Measurements from ENCODE around the gene SYNE1. TPM values are rescaled to one million over a fixed set of nuclear protein-coding genes. Genes with fewer than 3 reads are reported as not detected.
"Not testable (repeated sequence)": the region's sequence is repeated elsewhere in the genome, so short reads cannot be mapped to it uniquely, and the experiment has no call there.

The SYNE1 gene
- polyA plus RNA-seq, 5 donors: 62.3 to 107 (median 90.2) TPM

DNA sequence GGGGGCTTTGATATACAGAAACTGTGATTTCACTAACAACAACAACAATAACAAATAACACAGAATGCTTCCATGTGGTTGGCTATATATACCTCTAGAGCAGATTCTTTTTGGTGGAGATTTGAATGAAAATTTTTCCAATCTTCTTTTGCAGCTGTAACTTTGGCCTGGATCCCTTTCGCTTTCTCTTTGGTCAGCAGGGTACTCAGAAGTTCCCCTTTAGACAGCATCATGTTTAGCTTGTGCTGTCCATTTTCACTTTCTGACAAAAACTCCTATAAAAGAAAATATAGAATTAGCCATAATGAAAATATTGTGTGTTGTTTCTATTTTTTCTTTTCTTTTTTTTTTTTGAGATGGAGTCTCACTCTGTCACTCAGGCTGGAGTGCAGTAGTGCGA, 264.2 kb downstream of the SYNE1 start:
- DNase-seq: no peak

DNA sequence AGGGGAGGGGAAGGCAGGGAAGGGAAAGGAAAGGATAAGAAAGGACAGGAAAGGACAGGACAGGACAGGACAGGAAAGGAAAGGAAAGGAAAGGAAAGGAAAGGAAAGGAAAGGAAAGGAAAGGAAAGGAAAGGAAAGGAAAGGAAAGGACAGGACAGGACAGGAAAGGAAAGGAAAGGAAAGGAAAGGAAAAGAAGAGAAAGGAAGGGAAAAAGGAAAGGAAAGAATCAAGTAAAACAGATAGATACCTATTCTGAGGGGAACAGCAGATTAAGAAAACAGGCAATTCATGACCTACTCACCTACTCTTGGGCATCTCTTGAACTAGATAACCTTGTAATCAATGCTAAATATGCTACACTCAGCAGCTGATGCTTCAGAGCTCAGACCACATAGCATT, 265.4 kb downstream of the SYNE1 start:
- no peak for DNase-seq

DNA sequence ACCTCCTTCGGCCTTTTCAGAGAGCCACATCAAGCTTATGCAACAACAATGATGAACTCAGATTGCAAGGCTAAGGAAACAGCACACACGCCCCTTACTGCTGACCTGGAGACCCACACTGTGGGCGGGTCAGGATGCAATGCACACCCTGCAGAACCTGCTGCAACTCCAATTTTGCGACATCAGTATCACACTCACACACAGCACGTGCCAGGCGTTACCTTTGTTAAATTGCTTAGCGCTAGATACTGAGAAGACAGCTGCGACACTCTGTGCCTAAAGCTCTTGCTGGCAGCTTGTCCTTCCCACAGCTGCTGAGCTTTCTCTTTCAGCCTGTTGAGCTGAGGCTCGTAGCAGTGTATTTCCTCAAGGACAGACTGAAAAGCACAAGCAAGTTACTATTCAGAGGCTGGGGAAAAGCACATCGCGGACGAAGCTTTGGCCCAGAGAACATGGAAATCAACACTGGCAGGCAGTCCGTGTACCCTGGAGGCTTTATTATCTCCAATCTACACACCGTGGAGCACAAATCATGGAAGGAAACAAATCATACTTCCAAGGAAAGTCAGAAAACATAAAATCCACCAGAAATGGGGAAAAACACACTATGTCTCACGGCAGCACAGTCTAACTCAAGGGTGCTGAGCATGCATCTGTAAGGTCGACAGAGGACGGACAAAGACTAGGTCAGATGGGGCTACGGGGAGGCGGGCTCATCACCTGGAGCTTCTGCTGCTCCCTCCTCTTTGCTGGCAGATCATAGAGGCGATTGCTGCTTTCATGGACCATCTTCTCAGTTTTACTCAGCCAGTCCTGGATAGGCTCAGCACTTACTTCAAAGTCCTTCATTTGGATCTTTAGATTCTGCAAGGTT, 268.2 kb downstream of the SYNE1 start:
- DNase-seq: peak; percentile 83 to 85

DNA sequence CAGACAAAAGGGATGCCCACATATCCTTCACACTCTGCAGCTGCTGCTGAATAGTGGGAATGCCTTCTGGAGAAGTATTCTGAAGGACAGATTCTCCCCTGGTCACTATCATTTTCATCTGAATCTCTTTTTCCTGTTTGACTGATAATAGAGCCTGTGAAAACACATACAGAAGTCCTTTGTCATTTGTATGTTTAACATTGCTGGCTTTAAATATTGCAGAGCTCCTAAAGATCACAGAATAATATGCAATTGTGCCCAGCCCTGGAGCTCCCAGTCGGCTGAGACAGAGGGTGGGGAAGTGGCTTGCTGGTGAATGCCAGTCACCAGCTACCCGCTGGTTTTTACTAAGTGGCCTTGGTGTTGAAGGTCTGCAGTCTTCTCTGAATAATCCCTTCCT, 272.3 kb downstream of the SYNE1 start:
- DNase-seq: no peak

DNA sequence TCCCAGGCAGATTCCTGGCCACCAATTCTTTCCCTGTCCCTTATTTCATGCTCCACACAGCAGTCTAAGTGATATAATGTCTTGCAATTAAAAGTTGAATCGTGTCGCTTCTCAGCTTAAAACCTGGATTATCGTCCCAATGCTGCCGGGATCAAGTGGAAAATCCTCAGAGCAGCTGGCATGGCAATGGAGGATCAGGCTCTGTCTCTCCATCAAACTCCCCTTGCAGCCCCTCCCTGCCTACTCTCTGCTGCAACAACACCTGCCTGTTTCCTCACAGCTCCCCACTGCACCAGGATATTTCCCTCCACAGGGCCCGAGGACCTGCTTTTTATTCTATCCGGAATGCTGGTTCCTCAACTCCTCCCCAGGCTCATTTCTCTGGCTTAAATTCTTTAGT, 277.1 kb downstream of the SYNE1 start:
- no peak for DNase-seq

DNA sequence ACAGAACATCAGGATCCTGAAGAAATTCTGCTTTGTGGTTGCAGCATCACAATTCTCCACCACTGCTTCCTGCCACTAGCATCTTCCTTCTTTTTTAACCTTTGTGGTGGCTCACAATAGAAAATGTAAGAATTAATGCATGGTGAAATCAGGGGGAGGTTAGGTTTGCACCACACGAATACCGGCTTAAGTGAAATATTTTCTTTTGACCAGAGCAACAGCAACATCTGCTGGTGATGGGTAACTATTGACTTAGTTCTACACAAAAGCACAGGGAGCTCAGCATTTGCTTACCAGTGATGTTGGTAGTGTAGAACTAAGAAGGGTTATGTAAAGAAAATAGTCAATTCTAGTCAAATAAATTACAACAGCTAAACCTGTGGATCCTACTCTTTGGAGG, 280.5 kb downstream of the SYNE1 start:
- no peak for DNase-seq

DNA sequence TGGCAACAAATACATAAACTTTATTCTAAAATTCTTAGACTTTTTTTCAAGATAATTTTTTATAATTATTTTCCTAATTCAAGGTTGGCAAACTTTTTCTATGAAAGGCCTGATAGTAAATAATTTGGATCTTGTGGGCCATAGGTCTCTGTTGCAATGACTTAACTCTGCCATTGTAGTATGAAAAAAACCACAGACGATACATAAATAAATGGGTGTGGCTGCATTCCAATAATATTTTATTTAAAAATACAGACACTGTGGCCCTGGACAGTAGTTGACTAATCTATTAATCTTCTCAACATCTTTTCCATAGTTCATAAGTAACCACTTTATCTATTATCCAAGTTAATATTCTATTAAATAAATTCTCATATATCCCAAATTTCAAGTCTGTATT, 281.1 kb downstream of the SYNE1 start:
- no peak for DNase-seq

DNA sequence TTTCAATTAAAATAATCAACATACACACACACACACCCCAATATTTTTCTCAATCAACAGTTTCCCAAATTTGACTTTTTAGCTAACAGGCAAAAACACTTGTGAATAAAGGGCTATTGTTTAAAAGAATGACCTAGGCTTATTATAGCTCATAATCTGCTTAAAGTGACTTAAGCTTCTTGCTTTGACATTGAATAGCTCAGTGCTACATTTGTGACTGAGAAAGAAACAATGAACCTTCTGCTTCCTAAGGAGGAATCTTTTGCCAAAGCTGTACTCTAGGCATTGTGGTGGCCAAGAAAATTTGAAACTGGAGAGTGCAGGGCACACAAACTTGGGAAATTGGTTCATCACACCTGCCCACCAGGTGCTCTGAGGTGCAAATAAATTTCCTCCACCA, 282.0 kb downstream of the SYNE1 start:
- DNase-seq: no peak

DNA sequence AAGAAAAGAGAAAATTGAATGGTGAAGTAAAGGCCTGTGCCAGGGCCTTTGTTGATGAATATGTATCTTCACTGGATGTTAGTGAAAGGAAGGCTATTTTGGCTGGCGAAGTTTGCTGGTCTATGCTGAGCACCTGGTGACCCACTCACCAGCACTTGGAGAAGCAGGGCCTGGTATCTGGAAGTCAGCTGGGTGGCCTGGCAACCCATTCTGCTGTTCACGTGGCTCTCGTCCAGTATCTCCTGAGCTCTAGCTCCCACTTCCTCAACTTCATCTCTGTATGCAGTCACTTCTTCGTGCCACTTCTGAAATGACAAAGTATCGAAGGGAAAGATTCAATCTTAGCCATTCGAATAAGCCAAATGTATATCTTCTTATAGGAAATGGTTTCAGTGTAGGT, 283.7 kb downstream of the SYNE1 start:
- DNase-seq: no peak

DNA sequence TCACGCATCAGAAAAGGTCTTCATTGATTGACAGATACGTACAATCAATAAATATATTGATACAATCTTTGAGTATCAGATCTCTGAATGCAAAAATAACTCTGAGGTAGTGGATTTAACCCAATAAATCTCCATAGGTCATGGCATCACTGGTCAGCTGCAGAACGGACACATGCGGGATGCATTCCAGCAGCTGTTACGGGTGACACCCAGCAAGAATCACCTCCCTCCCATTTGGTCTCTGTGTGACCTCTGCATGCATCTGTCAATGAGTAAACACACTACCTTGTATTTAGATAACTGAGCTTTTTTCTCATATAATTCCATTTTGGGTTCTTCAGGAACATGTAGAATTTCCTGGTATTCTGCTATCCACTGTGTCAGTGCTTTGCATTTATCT, 285.4 kb downstream of the SYNE1 start:
- no peak for DNase-seq

DNA sequence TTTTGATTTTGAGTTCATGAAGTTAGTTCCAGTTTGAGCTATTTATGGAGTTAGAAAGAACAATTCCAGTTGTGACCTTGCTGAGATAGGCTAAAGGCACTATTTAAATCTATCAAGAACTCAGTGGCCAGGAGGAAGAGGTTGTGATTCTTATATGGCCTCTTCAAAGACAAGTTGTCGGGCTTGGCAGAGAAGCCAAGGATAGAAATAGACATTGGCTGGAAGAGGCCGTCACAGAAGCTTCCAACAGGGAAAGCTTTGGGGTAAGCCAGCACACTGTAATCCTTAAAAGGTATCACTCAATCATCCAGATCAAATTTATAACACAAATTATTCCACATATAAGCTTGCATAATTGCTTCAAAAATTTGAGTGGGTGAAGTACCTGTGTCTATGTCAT, 286.1 kb downstream of the SYNE1 start:
- DNase-seq: no peak

DNA sequence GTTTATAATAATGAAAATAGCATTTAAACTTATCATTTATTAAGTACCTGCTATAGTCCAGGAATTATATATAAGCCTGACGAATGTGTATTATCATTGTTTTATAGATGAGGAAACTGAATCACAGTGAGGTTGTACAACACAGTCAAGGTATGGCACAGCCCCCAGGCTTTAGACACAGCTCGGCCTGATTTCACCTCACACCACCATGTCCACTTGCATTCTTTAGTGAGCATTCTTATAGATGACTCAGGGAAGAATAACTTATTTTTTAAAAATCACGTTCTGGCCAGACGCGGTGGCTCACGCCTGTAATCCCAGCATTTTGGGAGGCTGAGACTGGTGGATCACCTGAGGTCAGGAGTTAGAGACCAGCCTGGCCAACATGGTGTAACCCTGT, 289.0 kb downstream of the SYNE1 start:
- no peak for DNase-seq

DNA sequence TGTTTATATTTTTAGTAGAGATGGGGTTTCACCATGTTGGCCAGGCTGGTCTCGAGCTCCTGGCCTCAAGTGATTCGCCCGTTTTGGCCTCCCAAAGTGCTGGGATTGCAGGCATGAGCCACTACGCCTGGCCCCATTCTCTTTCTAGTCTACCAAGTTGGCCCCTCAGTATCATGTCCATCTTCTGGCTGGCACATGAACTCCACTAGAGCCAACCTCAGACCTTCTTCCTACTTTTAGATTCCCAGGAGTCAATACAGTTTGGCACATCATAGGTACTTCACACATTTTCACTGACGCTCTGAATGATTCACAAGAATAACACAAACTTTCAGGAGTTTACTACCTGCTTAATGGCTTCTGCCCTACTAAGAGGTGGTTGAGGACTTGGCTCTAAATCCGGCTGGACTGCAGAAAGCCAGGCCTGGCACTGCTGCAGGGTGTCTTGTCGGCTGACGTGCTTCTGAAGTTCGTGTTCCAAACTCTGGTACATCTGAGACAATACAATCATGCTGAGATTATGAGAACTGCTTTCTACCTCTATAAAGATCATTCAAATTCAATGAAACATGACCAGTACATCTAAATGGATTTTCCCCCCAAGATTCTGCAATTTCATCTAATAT, 293.3 kb downstream of the SYNE1 start:
- DNase-seq: no peak

DNA sequence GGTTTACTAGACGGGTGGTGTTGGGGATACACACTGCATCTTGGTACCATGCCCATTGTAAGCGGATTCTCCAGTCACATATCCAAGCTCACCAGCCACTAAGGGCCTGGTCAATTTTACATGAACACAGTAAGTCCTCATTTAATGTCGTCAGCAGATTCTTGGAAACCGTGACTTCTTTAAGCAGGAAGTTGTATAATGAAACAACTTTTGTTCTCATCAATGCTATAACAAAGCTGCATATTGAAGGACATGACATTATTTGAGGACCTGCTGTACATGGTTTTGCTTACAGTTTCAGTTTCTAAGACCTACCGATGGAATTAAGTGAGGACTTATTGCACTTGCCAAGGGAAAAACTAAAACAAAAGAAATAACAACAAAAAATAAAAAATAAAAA, 295.6 kb downstream of the SYNE1 start:
- no peak for DNase-seq

DNA sequence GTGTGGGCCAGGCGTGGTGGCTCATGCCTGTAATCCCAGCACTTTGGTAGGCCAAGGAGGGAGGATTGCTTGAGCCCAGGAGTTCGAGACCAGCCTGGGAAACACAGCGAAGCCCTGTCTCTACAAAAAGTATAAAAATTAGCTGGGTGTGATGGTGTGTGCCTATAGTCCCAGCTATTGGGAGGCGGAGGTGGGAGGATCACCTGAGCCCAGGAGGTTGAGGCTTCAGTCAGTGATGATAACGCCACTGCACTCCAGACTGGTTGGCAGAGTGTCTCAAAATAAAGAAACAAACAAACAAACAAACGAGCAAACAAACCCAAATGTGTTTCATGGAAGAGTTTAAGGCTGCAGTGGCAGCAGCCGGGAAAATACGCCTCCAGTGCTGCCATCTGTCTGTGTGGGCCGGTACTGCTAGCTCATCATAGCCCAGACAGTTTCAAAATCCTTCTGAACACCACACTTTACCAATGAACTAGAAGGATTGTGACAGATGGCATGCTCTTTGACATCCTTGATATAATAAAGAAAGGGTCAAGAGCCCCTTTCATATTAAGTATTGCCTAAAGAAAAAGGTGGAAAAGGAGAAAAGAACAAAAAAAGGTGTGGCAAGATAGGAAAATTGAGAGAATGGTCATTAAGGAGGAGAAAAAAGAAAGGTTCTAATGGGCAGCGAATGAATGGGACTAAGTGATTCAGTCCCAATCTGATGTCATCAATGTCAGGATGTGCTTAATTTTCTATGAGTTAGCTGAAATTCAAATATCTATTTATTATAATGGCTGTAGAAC, 298.6 kb downstream of the SYNE1 start:
- peak in 1 of 2 donors; percentile 20 for DNase-seq

DNA sequence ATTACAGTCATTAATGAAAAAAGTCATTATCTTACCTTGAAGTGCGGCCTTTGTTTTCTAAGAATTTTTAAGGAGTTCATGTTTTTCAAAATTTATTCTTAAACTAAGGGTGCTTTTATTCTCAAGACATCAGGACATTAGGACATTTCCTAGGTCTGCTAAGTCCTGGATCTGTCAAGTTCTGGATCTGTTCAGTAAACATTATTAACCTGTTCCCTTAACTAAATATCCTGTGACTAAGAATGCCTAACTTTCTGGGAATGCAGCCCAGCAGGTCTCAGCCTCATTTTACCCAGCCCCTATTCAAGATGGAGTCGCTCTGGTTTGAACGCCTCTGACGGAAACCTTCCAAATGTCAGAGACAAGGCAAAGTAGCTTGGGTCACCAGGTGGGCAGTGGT, 302.6 kb downstream of the SYNE1 start:
- DNase-seq: no peak

DNA sequence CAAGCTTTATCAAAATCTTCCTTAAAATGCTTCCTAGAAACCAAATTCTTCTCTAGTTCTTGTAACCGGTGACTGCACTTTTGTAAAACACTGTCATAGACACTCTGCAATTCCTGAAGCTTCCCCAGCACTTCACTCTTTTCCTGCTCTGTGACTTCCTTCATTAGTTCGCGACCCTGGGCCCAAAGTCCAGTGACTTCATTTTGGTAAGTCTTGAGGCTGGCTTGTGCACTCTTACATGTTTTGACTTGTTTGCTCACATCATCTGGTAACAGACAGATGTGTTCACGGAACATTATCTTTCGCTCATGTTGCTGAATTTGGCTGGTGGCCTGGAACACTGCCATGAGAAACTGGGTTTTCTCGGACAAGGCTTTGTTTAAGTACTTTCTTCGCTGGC, 306.2 kb downstream of the SYNE1 start:
- DNase-seq: no peak

DNA sequence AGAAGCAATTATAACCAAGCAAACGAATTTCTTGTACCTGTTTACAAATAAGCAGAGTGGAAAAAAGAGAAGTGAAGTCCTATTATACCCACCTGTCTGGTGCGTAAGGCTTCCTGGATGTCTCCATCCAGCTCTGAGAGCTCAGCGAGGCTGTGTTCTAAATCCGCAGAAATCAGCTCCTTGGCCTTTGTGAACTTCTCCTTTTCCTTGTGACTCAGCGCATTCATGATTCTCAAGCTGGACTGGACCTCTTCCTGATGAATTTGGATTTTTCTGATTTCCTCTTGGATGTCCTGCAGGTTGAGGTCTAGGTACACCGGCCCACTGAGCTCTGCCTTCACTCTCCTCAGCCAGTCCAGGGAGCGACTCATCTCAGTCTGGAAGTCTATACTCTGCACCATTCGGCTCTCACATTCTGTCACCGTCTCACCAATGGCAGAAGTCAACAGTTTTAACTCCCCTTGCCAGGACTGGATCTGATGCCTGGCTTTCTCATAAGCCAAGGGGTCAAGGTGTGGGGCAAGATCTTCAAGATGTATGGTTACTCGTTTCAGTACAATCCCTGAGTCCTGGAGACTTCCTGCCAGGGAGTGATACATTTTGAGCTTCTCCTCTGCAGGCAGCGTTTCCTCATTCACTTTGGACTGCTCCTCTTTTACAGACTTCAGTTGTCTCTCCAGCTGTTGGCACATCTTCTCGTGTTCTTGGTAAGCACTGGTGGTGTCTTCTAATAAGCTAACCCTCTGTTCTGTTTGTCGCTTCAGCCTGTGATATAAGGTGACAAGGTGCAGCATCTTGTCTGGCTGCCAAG, 307.3 kb downstream of the SYNE1 start:
- no peak for DNase-seq

DNA sequence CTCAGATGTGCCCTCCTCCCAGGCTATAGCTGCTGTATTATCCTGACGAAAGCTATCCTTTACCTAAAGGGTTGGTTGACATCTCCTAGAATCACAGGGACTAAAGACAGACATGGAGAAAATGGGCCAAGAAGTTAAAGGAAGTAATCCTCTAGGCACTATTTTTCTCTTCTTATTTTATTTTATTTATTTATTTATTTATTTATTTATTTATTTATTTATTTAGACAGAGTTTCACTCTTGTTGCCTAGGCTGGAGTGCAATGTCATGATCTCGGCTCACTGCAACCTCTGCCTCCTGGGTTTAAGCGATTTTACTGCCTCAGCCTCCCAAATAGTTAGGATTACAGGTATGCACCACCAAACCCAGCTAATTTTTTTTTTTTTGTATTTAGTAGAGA, 309.0 kb downstream of the SYNE1 start:
- not testable (repeated sequence) for DNase-seq

DNA sequence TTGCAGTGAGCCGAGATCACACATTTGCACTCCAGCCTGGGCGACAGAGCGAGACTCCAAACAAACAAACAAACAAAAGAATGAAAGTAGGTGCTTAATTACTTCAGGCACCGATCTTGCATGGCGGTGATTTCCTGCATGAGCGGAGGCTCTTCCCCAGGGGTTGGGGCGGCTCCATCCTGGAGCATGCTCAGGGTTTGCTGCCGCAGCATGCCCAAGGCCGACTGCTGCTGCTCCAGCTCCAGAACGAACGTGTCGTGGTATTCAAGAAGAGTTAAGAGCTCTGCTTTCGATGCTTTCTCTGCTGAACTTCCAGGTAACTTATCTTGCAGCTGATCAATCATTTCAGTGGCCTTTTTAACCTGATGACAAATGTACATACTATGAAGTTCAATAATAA, 313.8 kb downstream of the SYNE1 start:
- no peak for DNase-seq

DNA sequence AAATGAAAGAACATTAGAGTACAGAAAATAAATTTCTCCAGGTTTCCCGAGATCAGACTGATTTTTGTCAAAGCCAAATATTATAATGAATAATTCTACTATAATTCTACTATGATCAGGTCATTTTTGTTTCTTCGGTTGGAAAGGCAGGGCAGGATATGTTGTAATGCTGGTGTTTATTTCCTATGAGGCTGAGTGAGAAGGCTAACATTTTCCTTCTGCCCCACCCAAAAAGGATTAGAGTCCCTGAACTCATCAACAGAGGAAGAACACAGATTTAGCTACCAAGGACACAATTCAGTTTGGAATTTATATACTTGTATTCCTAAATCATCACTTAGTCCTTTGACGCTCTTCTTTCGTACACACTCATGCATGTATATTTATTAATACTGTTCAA, 318.9 kb downstream of the SYNE1 start:
- DNase-seq: no peak

DNA sequence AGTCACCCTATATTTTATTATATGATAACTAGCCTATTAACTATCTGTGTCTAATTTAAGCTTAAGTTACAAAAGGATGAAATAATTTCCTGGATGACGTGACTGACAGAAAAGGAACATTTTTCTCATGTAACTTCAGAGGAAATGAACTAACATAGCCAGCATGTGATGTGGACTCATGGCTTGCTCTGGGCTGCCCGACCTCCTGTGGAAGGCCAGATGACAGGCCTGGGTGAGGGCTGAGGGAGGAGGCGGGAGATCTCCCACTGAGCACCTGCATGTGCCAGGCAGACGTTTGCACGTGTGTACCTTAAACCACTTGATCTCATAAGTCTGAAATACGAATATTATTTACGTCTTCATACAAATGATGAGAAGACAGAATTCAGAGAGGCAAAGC, 321.1 kb downstream of the SYNE1 start:
- DNase-seq: no peak

All from right lung (tissue), 5 donors.